Measurements from ENCODE around the gene FN3KRP. TPM values are rescaled to one million over a fixed set of nuclear protein-coding genes. Genes with fewer than 3 reads are reported as not detected.

Gene FN3KRP
- total and polyA plus RNA-seq, 2 of the 13 experiments (the other 11 are each of a cell fraction or from before 2014, with no cell fraction given), result 22.4 to 28.2 TPM

DNA sequence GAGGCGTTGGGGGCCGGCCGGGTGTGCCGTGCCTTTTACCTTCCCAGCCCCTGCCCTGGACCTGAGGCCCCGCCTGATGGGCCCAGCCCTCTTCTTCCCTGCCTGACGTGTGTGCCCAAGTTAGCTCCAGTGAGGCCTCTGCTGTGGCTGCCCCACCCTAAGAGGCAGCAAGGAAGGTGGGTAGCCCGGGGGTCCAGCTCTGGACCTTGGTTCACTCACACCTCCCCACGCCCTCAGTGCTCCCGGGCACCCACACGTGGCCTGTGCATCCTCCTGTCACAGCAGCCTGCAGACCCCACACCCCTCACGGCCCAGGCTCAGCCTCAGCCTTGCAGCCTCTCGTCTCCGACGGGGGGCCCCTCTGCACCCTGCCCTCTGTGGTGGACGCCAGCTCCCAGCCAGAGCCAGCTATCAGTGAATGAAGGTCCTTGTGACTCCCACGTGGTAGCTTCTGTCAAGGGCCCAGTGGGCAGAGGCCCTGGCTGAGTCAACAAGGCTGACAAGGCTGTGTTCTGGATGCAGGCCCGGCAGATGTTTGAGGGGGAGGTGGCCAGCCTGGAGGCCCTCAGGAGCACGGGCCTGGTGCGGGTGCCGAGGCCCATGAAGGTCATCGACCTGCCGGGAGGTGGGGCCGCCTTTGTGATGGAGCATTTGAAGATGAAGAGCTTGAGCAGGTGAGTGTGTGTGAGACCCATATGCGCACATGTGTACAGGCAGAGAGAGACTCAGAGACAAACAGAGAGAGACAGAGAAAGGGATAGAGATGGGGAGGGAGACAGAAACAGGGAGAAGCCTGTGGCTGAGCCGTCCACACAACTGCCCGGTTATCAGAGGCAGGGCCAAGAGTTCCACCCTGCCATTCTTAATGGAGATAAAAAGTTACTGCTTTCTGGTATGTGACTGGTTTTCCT lies 21.7 kb downstream of the FN3KRP start (continued):
- TF ChIP-seq, protein P1, sequence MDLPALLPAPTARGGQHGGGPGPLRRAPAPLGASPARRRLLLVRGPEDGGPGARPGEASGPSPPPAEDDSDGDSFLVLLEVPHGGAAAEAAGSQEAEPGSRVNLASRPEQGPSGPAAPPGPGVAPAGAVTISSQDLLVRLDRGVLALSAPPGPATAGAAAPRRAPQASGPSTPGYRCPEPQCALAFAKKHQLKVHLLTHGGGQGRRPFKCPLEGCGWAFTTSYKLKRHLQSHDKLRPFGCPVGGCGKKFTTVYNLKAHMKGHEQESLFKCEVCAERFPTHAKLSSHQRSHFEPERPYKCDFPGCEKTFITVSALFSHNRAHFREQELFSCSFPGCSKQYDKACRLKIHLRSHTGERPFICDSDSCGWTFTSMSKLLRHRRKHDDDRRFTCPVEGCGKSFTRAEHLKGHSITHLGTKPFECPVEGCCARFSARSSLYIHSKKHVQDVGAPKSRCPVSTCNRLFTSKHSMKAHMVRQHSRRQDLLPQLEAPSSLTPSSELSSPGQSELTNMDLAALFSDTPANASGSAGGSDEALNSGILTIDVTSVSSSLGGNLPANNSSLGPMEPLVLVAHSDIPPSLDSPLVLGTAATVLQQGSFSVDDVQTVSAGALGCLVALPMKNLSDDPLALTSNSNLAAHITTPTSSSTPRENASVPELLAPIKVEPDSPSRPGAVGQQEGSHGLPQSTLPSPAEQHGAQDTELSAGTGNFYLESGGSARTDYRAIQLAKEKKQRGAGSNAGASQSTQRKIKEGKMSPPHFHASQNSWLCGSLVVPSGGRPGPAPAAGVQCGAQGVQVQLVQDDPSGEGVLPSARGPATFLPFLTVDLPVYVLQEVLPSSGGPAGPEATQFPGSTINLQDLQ (CRISPR knock-in tag; IDR thresholded peaks at IDR 0.05), result no peak
- peak; percentile 99 for TF ChIP-seq ZNF891 (CRISPR knock-in tag; IDR thresholded peaks at IDR 0.05)
- TF ChIP-seq ETV6 (CRISPR knock-in tag; conservative IDR thresholded peaks at IDR 0.05), result peak; percentile 95
- TF ChIP-seq PLRG1 (conservative IDR thresholded peaks at IDR 0.05), result no peak
- TF ChIP-seq, protein P2, sequence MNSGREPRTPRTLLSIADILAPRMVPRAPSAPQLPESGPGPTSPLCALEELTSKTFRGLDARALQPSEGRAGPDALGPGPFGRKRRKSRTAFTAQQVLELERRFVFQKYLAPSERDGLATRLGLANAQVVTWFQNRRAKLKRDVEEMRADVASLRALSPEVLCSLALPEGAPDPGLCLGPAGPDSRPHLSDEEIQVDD (CRISPR knock-in tag; IDR thresholded peaks at IDR 0.05; ENCODE audit: borderline replicate concordance), result peak; percentile 99
- peak; percentile 100 for TF ChIP-seq ZNF34 (CRISPR knock-in tag; IDR thresholded peaks at IDR 0.05; ENCODE audit: borderline replicate concordance)
- TF ChIP-seq KDM4B (CRISPR knock-in tag; IDR thresholded peaks at IDR 0.05), result peak; percentile 99
- peak; percentile 88 for TF ChIP-seq GABPB1 (CRISPR knock-in tag; IDR thresholded peaks at IDR 0.05)
- peak; percentile 100 for TF ChIP-seq ZNF792 (CRISPR knock-in tag; IDR thresholded peaks at IDR 0.05)
- TF ChIP-seq PRPF4 (IDR thresholded peaks at IDR 0.05; ENCODE audit: low read depth, low read length, poor library complexity, severe bottlenecking), result no peak
- TF ChIP-seq MXI1 (IDR thresholded peaks at IDR 0.05; ENCODE audit: borderline replicate concordance, low read depth, low read length), result peak; percentile 99
- TF ChIP-seq, protein P3, sequence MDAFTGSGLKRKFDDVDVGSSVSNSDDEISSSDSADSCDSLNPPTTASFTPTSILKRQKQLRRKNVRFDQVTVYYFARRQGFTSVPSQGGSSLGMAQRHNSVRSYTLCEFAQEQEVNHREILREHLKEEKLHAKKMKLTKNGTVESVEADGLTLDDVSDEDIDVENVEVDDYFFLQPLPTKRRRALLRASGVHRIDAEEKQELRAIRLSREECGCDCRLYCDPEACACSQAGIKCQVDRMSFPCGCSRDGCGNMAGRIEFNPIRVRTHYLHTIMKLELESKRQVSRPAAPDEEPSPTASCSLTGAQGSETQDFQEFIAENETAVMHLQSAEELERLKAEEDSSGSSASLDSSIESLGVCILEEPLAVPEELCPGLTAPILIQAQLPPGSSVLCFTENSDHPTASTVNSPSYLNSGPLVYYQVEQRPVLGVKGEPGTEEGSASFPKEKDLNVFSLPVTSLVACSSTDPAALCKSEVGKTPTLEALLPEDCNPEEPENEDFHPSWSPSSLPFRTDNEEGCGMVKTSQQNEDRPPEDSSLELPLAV (CRISPR knock-in tag; conservative IDR thresholded peaks at IDR 0.05; ENCODE audit: low read depth), result peak; percentile 95; the same call in 1 of the 2 replicates
- no peak for TF ChIP-seq STAG1 (CRISPR knock-in tag; IDR thresholded peaks at IDR 0.05)
- no peak for TF ChIP-seq TCF7L2 (IDR thresholded peaks at IDR 0.05; ENCODE audit: low read depth, low read length)
- peak; percentile 91 for TF ChIP-seq BCL6 (CRISPR knock-in tag; IDR thresholded peaks at IDR 0.05)
